MM.1S (cell line): ENCODE data around the gene PSMA8.
A peak's percentile ranks its signal among the peaks of the same experiment; 100 is the strongest.

Experiments
- DNase-seq: peaks from one replicate; pipeline ENCODE4 v3.0.0-alpha.2; 2015
- H2AFZ ChIP-seq: fragments of 300-600 bp; sonication (generic); 2 replicates; pipeline ENCODE4 v1.6.0; 2016; ENCODE audit warnings: antibody characterized with exemption, low read length
- H3F3A ChIP-seq: fragments of 300-600 bp; sonication (generic); 2 replicates; pipeline ENCODE4 v1.6.1; 2016; ENCODE audit warnings: mild to moderate bottlenecking, antibody characterized with exemption, low read length, moderate library complexity, mixed read lengths; ENCODE audit not compliant: insufficient read depth
- H3K27ac ChIP-seq: fragments of 300-600 bp; sonication (generic); 2 replicates; pipeline ENCODE4 v1.5.1; 2016; ENCODE audit warnings: mild to moderate bottlenecking, low read length
- H3K27me3 ChIP-seq: fragments of 300-600 bp; sonication (generic); replicated peaks from 2 replicates; pipeline ENCODE4 v1.6.0; 2016; ENCODE audit warnings: low read length; ENCODE audit not compliant: insufficient read depth
- H3K36me3 ChIP-seq: fragments of 300-600 bp; sonication (generic); replicated peaks from 2 replicates; pipeline ENCODE4 v1.6.1; 2016; ENCODE audit warnings: mild to moderate bottlenecking, low read length, mixed read lengths; ENCODE audit not compliant: insufficient read depth
- H3K4me1 ChIP-seq: fragments of 300-600 bp; sonication (generic); 2 replicates; pipeline ENCODE4 v1.6.1; 2016; ENCODE audit warnings: low read length, mixed read lengths
- H3K4me2 ChIP-seq: fragments of 300-600 bp; sonication (generic); 2 replicates; pipeline ENCODE4 v1.6.0; 2016; ENCODE audit warnings: low read depth, low read length
- H3K4me3 ChIP-seq: fragments of 300-600 bp; sonication (generic); 2 replicates; pipeline ENCODE4 v1.5.1; 2016; ENCODE audit warnings: low read length, mixed read lengths
- H3K79me2 ChIP-seq: fragments of 300-600 bp; sonication (generic); 2 replicates; pipeline ENCODE4 v1.6.1; 2016; ENCODE audit warnings: mixed run types, low read length, mixed read lengths
- H3K9ac ChIP-seq: fragments of 300-600 bp; sonication (generic); 2 replicates; pipeline ENCODE4 v1.6.1; 2016; ENCODE audit warnings: low read length, mixed read lengths
- H3K9me2 ChIP-seq: fragments of 300-600 bp; sonication (generic); replicated peaks from 2 replicates; pipeline ENCODE4 v1.6.1; 2016; ENCODE audit warnings: mild to moderate bottlenecking, low read length, mixed read lengths; ENCODE audit not compliant: insufficient read depth
- H3K9me3 ChIP-seq: fragments of 300-600 bp; sonication (generic); replicated peaks from 2 replicates; pipeline ENCODE4 v1.6.1; 2016; ENCODE audit warnings: mild to moderate bottlenecking, low read length, mixed read lengths; ENCODE audit not compliant: insufficient read depth
- H4K20me1 ChIP-seq: fragments of 300-600 bp; sonication (generic); 2 replicates; pipeline ENCODE4 v1.6.1; 2016; ENCODE audit warnings: mild to moderate bottlenecking, low read length, moderate library complexity, mixed read lengths; ENCODE audit not compliant: insufficient read depth
- EZH2 ChIP-seq: fragments of 300-600 bp; sonication (generic); optimal IDR thresholded peaks from 2 replicates; pipeline ENCODE3; 2017; ENCODE audit warnings: low read depth, mild to moderate bottlenecking, antibody characterized with exemption, low read length, mixed read lengths
- EZH2phosphoT487 ChIP-seq: fragments of 300-600 bp; sonication (generic); IDR thresholded peaks from 2 replicates; pipeline ENCODE4 v1.6.1; 2018; ENCODE audit warnings: antibody characterized with exemption, low read length
- TF ChIP-seq, protein P1 (sequence below): fragments of 300-600 bp; sonication (generic); IDR thresholded peaks from 2 replicates; pipeline ENCODE4 v1.5.1; 2016; ENCODE audit warnings: antibody characterized with exemption, low read length, mixed read lengths

The PSMA8 gene

DNA sequence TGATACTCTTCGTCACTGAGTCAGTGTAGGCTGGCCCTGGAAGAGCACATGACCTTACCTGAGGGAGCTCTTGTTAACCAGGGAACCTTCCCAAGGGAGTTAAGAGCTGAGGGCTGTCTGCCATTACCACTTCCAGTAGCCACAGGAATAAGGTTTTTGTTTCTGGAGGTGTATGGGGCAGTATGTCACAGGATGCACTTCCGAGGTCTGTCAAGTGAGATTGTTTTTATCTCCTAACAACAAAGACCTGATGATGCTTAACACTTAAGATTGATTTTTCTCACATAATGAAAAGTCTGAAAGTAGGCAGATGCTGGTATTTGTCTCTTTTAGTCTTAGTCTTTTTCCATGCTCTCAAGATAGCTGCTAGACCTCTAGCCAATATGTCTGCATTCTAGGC, 41.8 kb downstream of the PSMA8 start:
- no peak overlapping the region for H3K4me3 ChIP-seq
- H3K36me3 ChIP-seq = no peaks in the 10 kb centered on the region
- DNase-seq = no peak
- no peaks in the 10 kb centered on the region for H3K9me2 ChIP-seq
- H2AFZ ChIP-seq = no peak overlapping the region
- H3K4me1 ChIP-seq = peaks cover 49% of the 10 kb centered on the region
- peaks cover 19% of the 10 kb centered on the region for H3F3A ChIP-seq
- H3K27me3 ChIP-seq = no peaks in the 10 kb centered on the region
- H3K79me2 ChIP-seq = no peaks in the 10 kb centered on the region
- H3K9ac ChIP-seq = no peak overlapping the region
- TF ChIP-seq, protein P1, sequence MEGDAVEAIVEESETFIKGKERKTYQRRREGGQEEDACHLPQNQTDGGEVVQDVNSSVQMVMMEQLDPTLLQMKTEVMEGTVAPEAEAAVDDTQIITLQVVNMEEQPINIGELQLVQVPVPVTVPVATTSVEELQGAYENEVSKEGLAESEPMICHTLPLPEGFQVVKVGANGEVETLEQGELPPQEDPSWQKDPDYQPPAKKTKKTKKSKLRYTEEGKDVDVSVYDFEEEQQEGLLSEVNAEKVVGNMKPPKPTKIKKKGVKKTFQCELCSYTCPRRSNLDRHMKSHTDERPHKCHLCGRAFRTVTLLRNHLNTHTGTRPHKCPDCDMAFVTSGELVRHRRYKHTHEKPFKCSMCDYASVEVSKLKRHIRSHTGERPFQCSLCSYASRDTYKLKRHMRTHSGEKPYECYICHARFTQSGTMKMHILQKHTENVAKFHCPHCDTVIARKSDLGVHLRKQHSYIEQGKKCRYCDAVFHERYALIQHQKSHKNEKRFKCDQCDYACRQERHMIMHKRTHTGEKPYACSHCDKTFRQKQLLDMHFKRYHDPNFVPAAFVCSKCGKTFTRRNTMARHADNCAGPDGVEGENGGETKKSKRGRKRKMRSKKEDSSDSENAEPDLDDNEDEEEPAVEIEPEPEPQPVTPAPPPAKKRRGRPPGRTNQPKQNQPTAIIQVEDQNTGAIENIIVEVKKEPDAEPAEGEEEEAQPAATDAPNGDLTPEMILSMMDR = no peak
- TF ChIP-seq EZH2 (no peak), EZH2phosphoT487 (no peak)
- H3K4me2 ChIP-seq = no peak overlapping the region
- no peaks in the 10 kb centered on the region for H4K20me1 ChIP-seq
- H3K27ac ChIP-seq = no peak overlapping the region
- H3K9me3 ChIP-seq = no peaks in the 10 kb centered on the region

DNA sequence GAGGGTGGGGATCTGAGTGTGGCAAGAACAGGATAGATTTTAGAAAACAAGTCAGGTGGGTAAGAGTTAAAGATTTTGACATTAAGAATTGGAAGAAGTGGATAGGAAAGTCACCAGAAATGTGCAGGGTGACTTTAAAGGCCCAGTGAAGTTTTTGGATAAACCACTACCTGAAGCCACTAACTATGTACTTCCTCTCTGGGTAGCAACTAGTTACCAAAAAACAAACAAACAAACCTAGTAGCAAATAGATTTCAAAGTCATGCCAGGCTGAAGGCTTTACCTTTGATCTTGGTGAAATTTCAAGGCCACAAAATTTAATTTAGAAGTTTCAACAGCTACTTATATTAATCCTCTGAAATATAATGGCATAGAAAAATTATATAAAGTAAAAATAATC, 42.5 kb downstream of the PSMA8 start:
- Histone ChIP-seq H3F3A (peaks cover 26% of the 10 kb centered on the region), H3K9me3 (no peaks in the 10 kb centered on the region), H3K9ac (no peak overlapping the region), H2AFZ (no peak overlapping the region), H3K27me3 (no peaks in the 10 kb centered on the region), H4K20me1 (no peaks in the 10 kb centered on the region), H3K4me2 (no peak overlapping the region), H3K79me2 (no peaks in the 10 kb centered on the region), H3K4me1 (peaks cover 56% of the 10 kb centered on the region), H3K4me3 (no peak overlapping the region), H3K36me3 (no peaks in the 10 kb centered on the region), H3K9me2 (no peaks in the 10 kb centered on the region), H3K27ac (no peak overlapping the region)
- TF ChIP-seq EZH2 (no peak), EZH2phosphoT487 (no peak)
- TF ChIP-seq, protein P1 = no peak
- no peak for DNase-seq

DNA sequence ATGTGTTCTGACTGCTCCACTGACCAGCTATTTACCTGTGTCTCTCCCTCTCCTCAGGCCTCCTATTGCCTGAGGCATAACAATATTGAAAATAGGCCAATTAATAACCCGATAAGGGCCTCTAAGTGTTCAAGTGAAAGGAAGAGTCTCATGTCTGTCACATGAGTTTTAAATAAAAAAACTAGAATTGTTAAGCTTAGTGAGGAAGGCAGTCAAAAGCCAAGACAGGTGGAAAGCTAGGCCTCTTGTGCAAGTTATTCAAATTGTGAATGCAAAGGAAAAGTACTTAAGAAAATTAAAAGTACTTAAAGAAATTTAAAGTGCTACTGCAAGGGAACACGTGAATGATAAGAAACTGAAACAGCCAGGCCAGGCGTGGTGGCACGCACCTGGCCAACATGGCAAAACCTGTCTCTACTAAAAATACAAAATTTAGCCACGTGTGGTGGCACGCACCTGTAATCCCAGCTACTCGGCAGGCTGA, 47.7 kb downstream of the PSMA8 start:
- peak; percentile 92 for DNase-seq
- Histone ChIP-seq H3K4me2 (peak overlapping the region; percentile 44; the same call in 1 of the 2 replicates), H3K27me3 (no peaks in the 10 kb centered on the region), H3K9me2 (no peaks in the 10 kb centered on the region), H3F3A (peaks cover 38% of the 10 kb centered on the region), H2AFZ (no peak overlapping the region), H3K9ac (peak overlapping the region; percentile 28; the same call in 1 of the 2 replicates), H4K20me1 (no peaks in the 10 kb centered on the region), H3K9me3 (no peaks in the 10 kb centered on the region), H3K27ac (peak overlapping the region; percentile 88), H3K36me3 (no peaks in the 10 kb centered on the region), H3K4me1 (peaks cover 48% of the 10 kb centered on the region), H3K4me3 (no peak overlapping the region), H3K79me2 (no peaks in the 10 kb centered on the region)
- TF ChIP-seq, protein P1 = no peak
- TF ChIP-seq EZH2phosphoT487 (no peak), EZH2 (no peak)
